ENCODE data around the gene MCTP1. TPM values are rescaled to one million over a fixed set of nuclear protein-coding genes. Genes with fewer than 3 reads are reported as not detected.

MCTP1 gene
- total and polyA plus RNA-seq, 2 donors = 5.9 to 20.2 TPM

DNA sequence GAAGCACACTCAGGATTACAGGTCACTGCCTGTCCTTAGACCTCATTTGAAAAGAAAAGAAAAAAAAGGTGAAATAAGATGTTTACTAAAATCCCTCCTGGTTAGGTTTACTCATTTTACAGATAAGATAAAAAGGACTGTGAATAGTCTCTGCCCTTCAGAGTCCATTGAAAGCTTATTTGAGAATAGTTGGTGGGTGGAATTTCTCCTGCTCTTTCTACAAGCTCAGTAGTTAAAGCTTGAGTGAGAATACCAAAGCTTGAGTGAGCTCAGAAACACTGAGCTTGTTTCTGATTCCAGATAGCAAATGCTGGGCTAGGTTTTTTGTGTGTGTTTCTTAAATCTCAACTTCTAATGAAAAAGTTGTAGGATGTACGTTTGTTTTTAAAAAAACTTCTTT, 559.8 kb downstream of the MCTP1 start:
- Histone ChIP-seq H3K9me3 (ENCODE audit: control insufficient read depth in 2 of 2, insufficient read depth in 1 of 2, low read length in 1 of 2) (no peaks in the 10 kb centered on the region), H3K4me1 (ENCODE audit: control insufficient read depth in 2 of 2, insufficient read depth in 2 of 2, low read length in 2 of 2) (no peaks in the 10 kb centered on the region), H3K27ac (ENCODE audit: low read depth in 1 of 2, low read length in 1 of 2) (no peak overlapping the region), H3K36me3 (ENCODE audit: control insufficient read depth in 2 of 2, insufficient read depth in 2 of 2, low read length in 1 of 2) (no peaks in the 10 kb centered on the region), H3K27me3 (ENCODE audit: control insufficient read depth in 2 of 2, insufficient read depth in 1 of 2, low read length in 1 of 2) (no peaks in the 10 kb centered on the region), H3K4me3 (ENCODE audit: low read length in 2 of 2) (no peak overlapping the region)
- DNase-seq (ENCODE audit: low read depth in 6 of 9, low spot score in 9 of 9) = no peak
- WGBS = 96% methylated on average over 1 of the region's 1 CpG

DNA sequence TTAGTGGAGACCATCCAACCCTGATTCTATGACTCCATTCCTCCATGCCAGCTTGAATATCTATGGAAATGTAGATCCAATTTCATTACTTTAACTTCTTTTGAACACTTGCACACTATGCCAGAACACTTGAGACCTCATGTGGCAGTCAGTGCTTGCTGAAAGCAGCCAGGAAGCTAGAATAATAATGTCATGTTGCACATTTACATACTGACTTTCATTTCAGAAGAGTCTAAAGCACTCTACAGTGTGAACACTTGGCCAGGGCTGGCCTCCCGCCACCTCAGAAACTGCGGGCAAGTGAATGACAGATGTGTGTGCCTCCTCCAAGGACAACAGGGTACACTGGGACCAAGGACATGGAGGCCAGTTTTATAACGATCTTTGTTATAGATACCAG, 569.1 kb downstream of the MCTP1 start:
- H3K36me3 ChIP-seq (ENCODE audit: control insufficient read depth in 2 of 2, insufficient read depth in 2 of 2, low read length in 1 of 2) = peaks cover 0 to 27% of the 10 kb centered on the region in 2 donors
- no peak for DNase-seq (ENCODE audit: low read depth in 6 of 9, low spot score in 9 of 9)
- no peak overlapping the region for H3K27ac ChIP-seq (ENCODE audit: low read depth in 1 of 2, low read length in 1 of 2)
- 98% methylated on average over 3 of the region's 3 CpGs for WGBS
- H3K9me3 ChIP-seq (ENCODE audit: control insufficient read depth in 2 of 2, insufficient read depth in 1 of 2, low read length in 1 of 2) = no peaks in the 10 kb centered on the region
- no peak overlapping the region for H3K4me3 ChIP-seq (ENCODE audit: low read length in 2 of 2)
- no peaks in the 10 kb centered on the region for H3K4me1 ChIP-seq (ENCODE audit: control insufficient read depth in 2 of 2, insufficient read depth in 2 of 2, low read length in 2 of 2)
- no peaks in the 10 kb centered on the region for H3K27me3 ChIP-seq (ENCODE audit: control insufficient read depth in 2 of 2, insufficient read depth in 1 of 2, low read length in 1 of 2)

DNA sequence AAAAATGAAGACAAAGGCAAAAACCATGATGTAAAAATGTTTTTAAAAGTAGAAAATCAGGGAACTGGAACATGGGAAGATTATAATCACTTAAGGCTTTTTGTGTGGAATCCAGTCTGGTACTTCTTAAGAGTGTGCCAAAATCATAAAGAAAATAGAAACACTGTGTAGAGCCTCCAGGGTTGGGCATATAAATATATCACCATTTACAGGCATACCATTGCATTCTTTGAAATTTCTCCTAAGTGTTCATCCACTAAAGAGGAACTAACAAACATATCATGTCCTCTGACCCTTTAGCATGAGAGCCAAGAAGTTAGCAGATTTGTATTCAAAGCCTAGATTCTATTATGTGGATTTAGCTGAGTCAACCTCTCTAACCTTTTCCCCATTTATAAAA, 573.1 kb downstream of the MCTP1 start:
- no peak overlapping the region for H3K4me3 ChIP-seq (ENCODE audit: low read length in 2 of 2)
- peaks cover 2 to 5% of the 10 kb centered on the region in 2 donors for H3K4me1 ChIP-seq (ENCODE audit: control insufficient read depth in 2 of 2, insufficient read depth in 2 of 2, low read length in 2 of 2)
- no peaks in the 10 kb centered on the region for H3K27me3 ChIP-seq (ENCODE audit: control insufficient read depth in 2 of 2, insufficient read depth in 1 of 2, low read length in 1 of 2)
- H3K9me3 ChIP-seq (ENCODE audit: control insufficient read depth in 2 of 2, insufficient read depth in 1 of 2, low read length in 1 of 2) = no peaks in the 10 kb centered on the region
- peaks cover 0 to 57% of the 10 kb centered on the region in 2 donors for H3K36me3 ChIP-seq (ENCODE audit: control insufficient read depth in 2 of 2, insufficient read depth in 2 of 2, low read length in 1 of 2)
- DNase-seq (ENCODE audit: low read depth in 6 of 9, low spot score in 9 of 9) = no peak
- no peak overlapping the region for H3K27ac ChIP-seq (ENCODE audit: low read depth in 1 of 2, low read length in 1 of 2)

DNA sequence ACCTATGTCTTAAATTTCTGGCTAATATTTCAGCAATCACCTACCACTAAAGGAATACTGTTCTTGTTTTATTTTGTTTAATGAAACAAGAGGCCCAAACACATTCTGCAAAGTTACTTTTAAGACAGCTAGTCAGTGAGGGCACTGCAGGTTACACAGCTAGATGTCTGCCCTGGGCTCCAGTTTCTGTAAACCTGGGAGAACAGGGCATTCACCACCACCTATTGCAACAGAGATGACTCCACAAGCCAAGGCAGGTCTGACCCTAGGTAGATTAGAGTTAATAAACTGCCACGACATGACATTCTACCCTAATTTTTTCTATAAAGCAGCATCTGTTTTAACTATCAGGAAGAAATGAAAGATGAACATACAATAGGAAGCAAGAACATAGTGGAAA, 575.6 kb downstream of the MCTP1 start:
- H3K4me3 ChIP-seq (ENCODE audit: low read length in 2 of 2) = no peak overlapping the region
- WGBS = 95% methylated on average over 1 of the region's 1 CpG
- peaks cover 0 to 53% of the 10 kb centered on the region in 2 donors for H3K36me3 ChIP-seq (ENCODE audit: control insufficient read depth in 2 of 2, insufficient read depth in 2 of 2, low read length in 1 of 2)
- no peak for DNase-seq (ENCODE audit: low read depth in 6 of 9, low spot score in 9 of 9)
- H3K4me1 ChIP-seq (ENCODE audit: control insufficient read depth in 2 of 2, insufficient read depth in 2 of 2, low read length in 2 of 2) = peaks cover 2 to 5% of the 10 kb centered on the region in 2 donors
- no peaks in the 10 kb centered on the region for H3K9me3 ChIP-seq (ENCODE audit: control insufficient read depth in 2 of 2, insufficient read depth in 1 of 2, low read length in 1 of 2)
- no peak overlapping the region for H3K27ac ChIP-seq (ENCODE audit: low read depth in 1 of 2, low read length in 1 of 2)
- H3K27me3 ChIP-seq (ENCODE audit: control insufficient read depth in 2 of 2, insufficient read depth in 1 of 2, low read length in 1 of 2) = no peaks in the 10 kb centered on the region

DNA sequence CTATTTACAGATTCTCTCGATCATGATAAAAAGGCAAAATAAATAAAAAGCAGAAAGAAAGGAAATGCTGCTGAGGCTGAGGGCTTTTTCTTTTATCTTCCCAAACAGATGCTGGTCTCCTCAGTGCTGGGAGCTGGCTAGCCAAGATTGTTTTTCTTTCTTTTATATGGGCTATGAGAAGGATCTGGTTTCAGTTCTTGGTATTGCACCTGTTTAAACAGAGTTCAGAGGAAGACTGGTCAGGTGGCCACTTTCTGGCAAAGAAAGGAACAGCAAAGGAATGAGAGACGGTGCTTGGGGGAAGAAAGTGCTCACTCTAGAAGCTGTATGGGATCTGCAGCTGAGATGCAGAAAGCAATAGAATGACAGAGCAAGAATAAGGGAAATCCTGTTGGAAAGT, 577.5 kb downstream of the MCTP1 start:
- peaks cover 2 to 5% of the 10 kb centered on the region in 2 donors for H3K4me1 ChIP-seq (ENCODE audit: control insufficient read depth in 2 of 2, insufficient read depth in 2 of 2, low read length in 2 of 2)
- H3K4me3 ChIP-seq (ENCODE audit: low read length in 2 of 2) = no peak overlapping the region
- DNase-seq (ENCODE audit: low read depth in 6 of 9, low spot score in 9 of 9) = peak in 1 of 9 donors; percentile 30
- WGBS = 18% methylated on average over 2 of the region's 2 CpGs
- no peaks in the 10 kb centered on the region for H3K9me3 ChIP-seq (ENCODE audit: control insufficient read depth in 2 of 2, insufficient read depth in 1 of 2, low read length in 1 of 2)
- peaks cover 0 to 43% of the 10 kb centered on the region in 2 donors for H3K36me3 ChIP-seq (ENCODE audit: control insufficient read depth in 2 of 2, insufficient read depth in 2 of 2, low read length in 1 of 2)
- peak overlapping the region in 1 of 2 donors; percentile 2 for H3K27ac ChIP-seq (ENCODE audit: low read depth in 1 of 2, low read length in 1 of 2)
- no peaks in the 10 kb centered on the region for H3K27me3 ChIP-seq (ENCODE audit: control insufficient read depth in 2 of 2, insufficient read depth in 1 of 2, low read length in 1 of 2)

DNA sequence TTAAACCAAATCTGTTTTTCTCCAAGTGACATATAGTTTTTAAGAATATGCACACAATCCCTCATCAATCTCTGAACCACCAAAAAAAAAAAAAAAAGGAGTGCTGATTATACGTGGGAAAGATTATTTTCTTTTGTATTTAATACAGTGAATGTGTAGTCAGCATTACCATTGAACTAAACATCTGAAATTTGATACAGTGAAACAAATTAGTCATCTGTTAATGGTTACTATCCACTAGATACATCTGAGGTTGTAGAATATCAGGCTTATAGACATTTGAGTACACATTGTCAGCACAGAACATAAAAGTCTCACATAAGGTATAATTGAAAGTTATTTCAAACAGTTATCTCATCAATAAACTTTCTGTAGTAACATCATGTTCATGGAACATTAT, 579.5 kb downstream of the MCTP1 start:
- no peaks in the 10 kb centered on the region for H3K9me3 ChIP-seq (ENCODE audit: control insufficient read depth in 2 of 2, insufficient read depth in 1 of 2, low read length in 1 of 2)
- peaks cover 2 to 5% of the 10 kb centered on the region in 2 donors for H3K4me1 ChIP-seq (ENCODE audit: control insufficient read depth in 2 of 2, insufficient read depth in 2 of 2, low read length in 2 of 2)
- no peak overlapping the region for H3K27ac ChIP-seq (ENCODE audit: low read depth in 1 of 2, low read length in 1 of 2)
- peaks cover 0 to 32% of the 10 kb centered on the region in 2 donors for H3K36me3 ChIP-seq (ENCODE audit: control insufficient read depth in 2 of 2, insufficient read depth in 2 of 2, low read length in 1 of 2)
- H3K4me3 ChIP-seq (ENCODE audit: low read length in 2 of 2) = no peak overlapping the region
- no peaks in the 10 kb centered on the region for H3K27me3 ChIP-seq (ENCODE audit: control insufficient read depth in 2 of 2, insufficient read depth in 1 of 2, low read length in 1 of 2)
- no peak for DNase-seq (ENCODE audit: low read depth in 6 of 9, low spot score in 9 of 9)
- WGBS = 90% methylated on average over 1 of the region's 1 CpG

DNA sequence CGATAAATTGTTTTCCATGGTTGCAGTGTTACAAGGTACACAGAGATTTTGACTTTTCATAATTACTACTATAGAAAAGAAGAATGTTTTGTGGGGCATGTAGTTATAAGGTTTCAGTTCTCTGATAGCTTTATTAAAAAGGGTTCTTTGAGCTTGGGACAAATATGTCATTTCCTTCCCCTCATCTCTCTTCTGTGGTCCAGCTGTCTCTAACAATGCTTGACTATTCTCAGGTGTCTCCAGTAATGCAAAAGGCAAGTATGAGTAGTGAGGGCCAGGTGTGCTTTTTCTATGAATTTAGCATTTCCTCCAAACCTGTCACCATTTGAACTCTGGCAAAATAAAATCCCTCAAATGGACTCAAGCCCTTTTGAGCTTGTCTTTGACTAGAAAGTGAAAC, 582.2 kb downstream of the MCTP1 start:
- Histone ChIP-seq H3K4me1 (ENCODE audit: control insufficient read depth in 2 of 2, insufficient read depth in 2 of 2, low read length in 2 of 2) (peaks cover 2 to 5% of the 10 kb centered on the region in 2 donors), H3K4me3 (ENCODE audit: low read length in 2 of 2) (no peak overlapping the region), H3K27me3 (ENCODE audit: control insufficient read depth in 2 of 2, insufficient read depth in 1 of 2, low read length in 1 of 2) (no peaks in the 10 kb centered on the region), H3K9me3 (ENCODE audit: control insufficient read depth in 2 of 2, insufficient read depth in 1 of 2, low read length in 1 of 2) (no peaks in the 10 kb centered on the region), H3K27ac (ENCODE audit: low read depth in 1 of 2, low read length in 1 of 2) (peak overlapping the region in 1 of 2 donors; percentile 21), H3K36me3 (ENCODE audit: control insufficient read depth in 2 of 2, insufficient read depth in 2 of 2, low read length in 1 of 2) (peaks cover 0 to 14% of the 10 kb centered on the region in 2 donors)
- DNase-seq (ENCODE audit: low read depth in 6 of 9, low spot score in 9 of 9) = peak in 2 of 9 donors; percentile 13 to 43
- 97% methylated on average over 1 of the region's 1 CpG for WGBS

- Histone ChIP-seq H3K27ac (ENCODE audit: low read depth in 1 of 2, low read length in 1 of 2) (no peak overlapping the region), H3K27me3 (ENCODE audit: control insufficient read depth in 2 of 2, insufficient read depth in 1 of 2, low read length in 1 of 2) (no peaks in the 10 kb centered on the region), H3K4me3 (ENCODE audit: low read length in 2 of 2) (no peak overlapping the region), H3K36me3 (ENCODE audit: control insufficient read depth in 2 of 2, insufficient read depth in 2 of 2, low read length in 1 of 2) (peaks cover 0 to 10% of the 10 kb centered on the region in 2 donors), H3K4me1 (ENCODE audit: control insufficient read depth in 2 of 2, insufficient read depth in 2 of 2, low read length in 2 of 2) (no peaks in the 10 kb centered on the region), H3K9me3 (ENCODE audit: control insufficient read depth in 2 of 2, insufficient read depth in 1 of 2, low read length in 1 of 2) (no peaks in the 10 kb centered on the region)
- 97% methylated on average over 1 of the region's 1 CpG for WGBS
- no peak for DNase-seq (ENCODE audit: low read depth in 6 of 9, low spot score in 9 of 9)
Observed at GRCh38 chr5:94700592-94700991, 584.3 kb downstream of the MCTP1 start.

GRCh38 chr5:94699562-94699961, 585.3 kb downstream of the MCTP1 start:
- Histone ChIP-seq H3K27ac (ENCODE audit: low read depth in 1 of 2, low read length in 1 of 2) (no peak overlapping the region), H3K4me3 (ENCODE audit: low read length in 2 of 2) (no peak overlapping the region), H3K9me3 (ENCODE audit: control insufficient read depth in 2 of 2, insufficient read depth in 1 of 2, low read length in 1 of 2) (no peaks in the 10 kb centered on the region), H3K36me3 (ENCODE audit: control insufficient read depth in 2 of 2, insufficient read depth in 2 of 2, low read length in 1 of 2) (peaks cover 0 to 17% of the 10 kb centered on the region in 2 donors), H3K27me3 (ENCODE audit: control insufficient read depth in 2 of 2, insufficient read depth in 1 of 2, low read length in 1 of 2) (no peaks in the 10 kb centered on the region), H3K4me1 (ENCODE audit: control insufficient read depth in 2 of 2, insufficient read depth in 2 of 2, low read length in 2 of 2) (no peaks in the 10 kb centered on the region)
- no peak for DNase-seq (ENCODE audit: low read depth in 6 of 9, low spot score in 9 of 9)
- 97% methylated on average over 2 of the region's 2 CpGs for WGBS

- WGBS = 98% methylated on average over 5 of the region's 5 CpGs
Observed at GRCh38 chr5:94698197-94698596, 586.7 kb downstream of the MCTP1 start.

More at GRCh38 chr5:94698197-94698596, 586.7 kb downstream of the MCTP1 start:
- peaks cover 0 to 19% of the 10 kb centered on the region in 2 donors for H3K36me3 ChIP-seq (ENCODE audit: control insufficient read depth in 2 of 2, insufficient read depth in 2 of 2, low read length in 1 of 2)
- no peaks in the 10 kb centered on the region for H3K4me1 ChIP-seq (ENCODE audit: control insufficient read depth in 2 of 2, insufficient read depth in 2 of 2, low read length in 2 of 2)
- H3K27me3 ChIP-seq (ENCODE audit: control insufficient read depth in 2 of 2, insufficient read depth in 1 of 2, low read length in 1 of 2) = no peaks in the 10 kb centered on the region
- no peak overlapping the region for H3K4me3 ChIP-seq (ENCODE audit: low read length in 2 of 2)
- H3K27ac ChIP-seq (ENCODE audit: low read depth in 1 of 2, low read length in 1 of 2) = no peak overlapping the region
- H3K9me3 ChIP-seq (ENCODE audit: control insufficient read depth in 2 of 2, insufficient read depth in 1 of 2, low read length in 1 of 2) = no peaks in the 10 kb centered on the region
- DNase-seq (ENCODE audit: low read depth in 6 of 9, low spot score in 9 of 9) = no peak
